Transverse colon (tissue), 4 donors: ENCODE measurements around the gene ZNF804B. TPM values are rescaled to one million over a fixed set of nuclear protein-coding genes. Genes with fewer than 3 reads are reported as not detected.

Experiments
- DNase-seq: peaks from one replicate; pipeline ENCODE4 v3.0.0-alpha.2; 2019
- H3K27ac ChIP-seq, 4 donors: fragments of 200-600 bp; sonication (generic); 2 replicates each; pipeline ENCODE4 v1.5.1; 2016 to 2018; ENCODE audit warnings: inconsistent platforms in 4 of 4
- H3K27me3 ChIP-seq: fragments of 200-600 bp; sonication (generic); 2 replicates; pipeline ENCODE4 v1.5.1; 2017; ENCODE audit warnings: inconsistent platforms
- H3K36me3 ChIP-seq, 4 donors: fragments of 200-600 bp; sonication (generic); 2 replicates each; pipeline ENCODE4 v1.5.1; 2017 to 2019; ENCODE audit warnings: inconsistent platforms in 4 of 4
- H3K4me1 ChIP-seq, 4 donors: fragments of 200-600 bp; sonication (generic); 2 replicates each; pipeline ENCODE4 v1.5.1; 2017 to 2020; ENCODE audit warnings: inconsistent platforms in 4 of 4
- H3K4me3 ChIP-seq, 4 donors: fragments of 200-600 bp; sonication (generic); 1 replicate in 1 of 4; 2 replicates in 3 of 4; pipeline versions ENCODE4 v1.5.1 to v1.6.1; 2017 to 2019; ENCODE audit warnings: inconsistent platforms in 4 of 4
- H3K9me3 ChIP-seq, 2 donors: fragments of 200-600 bp; sonication (generic); 2 replicates each; pipeline ENCODE4 v1.5.1; 2017 to 2019; ENCODE audit warnings: inconsistent platforms in 2 of 2
- EP300 ChIP-seq: sonication (generic); formaldehyde crosslinking; IDR thresholded peaks from one replicate; pipeline ENCODE4 v1.6.1; 2017; ENCODE audit warnings: antibody characterized with exemption, low read depth
- POLR2A ChIP-seq: fragments of 450-650 bp; IDR thresholded peaks from one replicate; pipeline ENCODE4 v1.6.1; 2016; ENCODE audit warnings: antibody characterized with exemption, mild to moderate bottlenecking, moderate library complexity
- POLR2AphosphoS5 ChIP-seq, 3 donors: sonication (generic); formaldehyde crosslinking; IDR thresholded peaks; one replicate each; pipeline ENCODE4 v1.6.1; 2016; ENCODE audit warnings: antibody characterized with exemption in 3 of 3
- WGBS, 2 donors: methylation state at CpG; one replicate each; pipeline ENCODE4 v1.1.5; 2018; ENCODE audit warnings: low coverage in 1 of 2; 5-methylcytosine and 5-hydroxymethylcytosine counted together
- in situ Hi-C, 4 donors: fragments of 200-750 bp; cut with MboI; loops; one replicate each; pipeline versions ENCODE4 v1.15.0 to v1.15.1; 2017; ENCODE audit warnings: low sequenced_read_pairs in 3 of 4, low pct_ligation_motif_present in 1 of 4, low pct_unique_long_range_greater_than_20kb in 1 of 4
- intact Hi-C: fragments of 100-400 bp; cut with DNase I; formaldehyde crosslinking; loops from one replicate; pipeline ENCODE4 v1.15.1; 2023; ENCODE audit warnings: low total_unique reads
- total RNA-seq, 4 donors: library from RNA; depleted of rRNA; stranded (reverse); fragments of >200 nt; gene quantifications; one replicate each; pipeline ENCODE4 v1.1.0, GENCODE V29; 2016
- TF ChIP-seq, protein P1 (sequence below), 5 experiments: fragments of 200-600 bp in 3 of 5; fragments of 450-650 bp in 2 of 5; sonication (generic) in 3 of 5; IDR thresholded peaks; 1 replicate in 2 of 5; 2 replicates in 3 of 5; pipeline ENCODE4 v1.5.1; 2016 to 2017; ENCODE audit warnings: antibody characterized with exemption in 5 of 5, inconsistent platforms in 3 of 5, mild to moderate bottlenecking in 2 of 5, moderate library complexity in 1 of 5

Gene ZNF804B
- total RNA-seq, 4 donors from 2014 or later, result not detected

GRCh38 chr7:89041240-89041639, 281.7 kb downstream of the ZNF804B start:
- intact Hi-C loops, result no loop called here
- 45% methylated on average over 1 of the region's 1 CpG; no CpG with 5 or more reads in 1 of the 2 donors for WGBS, 2 donors
- no peaks in the 10 kb centered on the region for H3K27me3 ChIP-seq
- no peak overlapping the region for H3K27ac ChIP-seq
- in situ Hi-C loops, result no loop called here
- H3K4me1 ChIP-seq, result no peaks in the 10 kb centered on the region
- no peak for DNase-seq
- H3K9me3 ChIP-seq, result peaks cover 0 to 7% of the 10 kb centered on the region in 2 donors
- H3K36me3 ChIP-seq, result no peaks in the 10 kb centered on the region
- TF ChIP-seq EP300 (no peak), POLR2A (no peak), POLR2AphosphoS5 (IDR thresholded peaks at IDR 0.05) (no peak)
- TF ChIP-seq, protein P1, sequence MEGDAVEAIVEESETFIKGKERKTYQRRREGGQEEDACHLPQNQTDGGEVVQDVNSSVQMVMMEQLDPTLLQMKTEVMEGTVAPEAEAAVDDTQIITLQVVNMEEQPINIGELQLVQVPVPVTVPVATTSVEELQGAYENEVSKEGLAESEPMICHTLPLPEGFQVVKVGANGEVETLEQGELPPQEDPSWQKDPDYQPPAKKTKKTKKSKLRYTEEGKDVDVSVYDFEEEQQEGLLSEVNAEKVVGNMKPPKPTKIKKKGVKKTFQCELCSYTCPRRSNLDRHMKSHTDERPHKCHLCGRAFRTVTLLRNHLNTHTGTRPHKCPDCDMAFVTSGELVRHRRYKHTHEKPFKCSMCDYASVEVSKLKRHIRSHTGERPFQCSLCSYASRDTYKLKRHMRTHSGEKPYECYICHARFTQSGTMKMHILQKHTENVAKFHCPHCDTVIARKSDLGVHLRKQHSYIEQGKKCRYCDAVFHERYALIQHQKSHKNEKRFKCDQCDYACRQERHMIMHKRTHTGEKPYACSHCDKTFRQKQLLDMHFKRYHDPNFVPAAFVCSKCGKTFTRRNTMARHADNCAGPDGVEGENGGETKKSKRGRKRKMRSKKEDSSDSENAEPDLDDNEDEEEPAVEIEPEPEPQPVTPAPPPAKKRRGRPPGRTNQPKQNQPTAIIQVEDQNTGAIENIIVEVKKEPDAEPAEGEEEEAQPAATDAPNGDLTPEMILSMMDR (IDR thresholded peaks at IDR 0.05), result no peak
- H3K4me3 ChIP-seq, result no peak overlapping the region

GRCh38 chr7:89042940-89043339, 283.4 kb downstream of the ZNF804B start:
- no peak overlapping the region for H3K27ac ChIP-seq
- TF ChIP-seq EP300 (no peak), POLR2A (no peak), POLR2AphosphoS5 (IDR thresholded peaks at IDR 0.05) (no peak)
- TF ChIP-seq, protein P1 (IDR thresholded peaks at IDR 0.05), result no peak
- no peaks in the 10 kb centered on the region for H3K36me3 ChIP-seq
- in situ Hi-C loops (no loop called here), intact Hi-C loops (no loop called here)
- H3K4me3 ChIP-seq, result no peak overlapping the region
- no peaks in the 10 kb centered on the region for H3K27me3 ChIP-seq
- H3K9me3 ChIP-seq, result peaks cover 0 to 7% of the 10 kb centered on the region in 2 donors
- no peaks in the 10 kb centered on the region for H3K4me1 ChIP-seq
- WGBS, 2 donors, result 51 to 63% methylated on average over 3 of the region's 3 CpGs
- no peak for DNase-seq

DNA sequence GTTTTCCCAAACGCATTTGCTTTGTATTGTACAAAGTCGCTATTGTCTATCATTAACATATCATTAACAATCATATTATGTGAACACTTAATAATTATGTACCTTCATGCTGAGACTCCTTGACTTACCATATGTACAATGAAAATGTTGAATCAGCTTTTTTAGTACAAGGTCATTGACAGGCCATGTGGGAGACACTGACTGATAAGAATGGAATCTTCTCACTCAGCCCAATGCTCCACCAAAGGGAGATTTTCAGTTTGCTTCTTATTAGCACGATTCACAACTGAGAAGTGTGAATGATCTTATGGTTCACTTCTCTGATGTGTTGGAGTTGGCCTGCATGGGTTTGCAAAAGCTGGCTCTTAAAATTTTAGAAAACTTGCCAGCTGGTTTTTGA, 289.5 kb downstream of the ZNF804B start:
- in situ Hi-C loops (no loop called here), intact Hi-C loops (no loop called here)
- WGBS, 2 donors, result 81 to 85% methylated on average over 3 of the region's 3 CpGs
- Histone ChIP-seq H3K4me3 (no peak overlapping the region), H3K9me3 (no peaks in the 10 kb centered on the region), H3K27me3 (no peaks in the 10 kb centered on the region), H3K27ac (no peak overlapping the region), H3K36me3 (no peaks in the 10 kb centered on the region), H3K4me1 (no peaks in the 10 kb centered on the region)
- no peak for TF ChIP-seq POLR2A
- no peak for TF ChIP-seq EP300
- TF ChIP-seq, protein P1 (IDR thresholded peaks at IDR 0.05), result no peak
- TF ChIP-seq POLR2AphosphoS5 (IDR thresholded peaks at IDR 0.05), result no peak
- DNase-seq, result no peak

- H3K4me1 ChIP-seq, result no peaks in the 10 kb centered on the region
- H3K4me3 ChIP-seq, result no peak overlapping the region
- H3K9me3 ChIP-seq, result no peaks in the 10 kb centered on the region
- no peaks in the 10 kb centered on the region for H3K27me3 ChIP-seq
- H3K36me3 ChIP-seq, result no peaks in the 10 kb centered on the region
- in situ Hi-C loops (no loop called here), intact Hi-C loops (no loop called here)
- no peak for DNase-seq
- no peak for TF ChIP-seq EP300
- TF ChIP-seq POLR2A, result no peak
- TF ChIP-seq POLR2AphosphoS5 (IDR thresholded peaks at IDR 0.05), result no peak
- TF ChIP-seq, protein P1 (IDR thresholded peaks at IDR 0.05), result no peak
- WGBS, 2 donors, result 58 to 62% methylated on average over 2 of the region's 2 CpGs
- H3K27ac ChIP-seq, result no peak overlapping the region
These were observed 293.6 kb downstream of the ZNF804B start for GRCh38 chr7:89053130-89053529.
